HEK293 (cell line): ENCODE data around the gene LRP1B.

Experiments
- CTCF ChIA-PET: fragments of 350-600 bp; formaldehyde crosslinking; extraction: SDS; loops from one replicate; lab custom pipeline; 2021; ENCODE audit warnings: antibody characterized with exemption; lab: Yijun Ruan, JAX
- POLR2A ChIA-PET: fragments of 300-600 bp; formaldehyde crosslinking; extraction: SDS; loops from one replicate; lab custom pipeline; 2020; ENCODE audit warnings: antibody characterized with exemption, inconsistent platforms; lab: Yijun Ruan, JAX
- H3K27ac ChIP-seq: fragments of 200-500 bp; sonication (Bioruptor generic); 2 replicates; pipeline ENCODE4 v1.5.1; 2014; ENCODE audit warnings: low read depth, low read length, control low read depth, inconsistent platforms; ENCODE audit errors: extremely low read depth
- H3K36me3 ChIP-seq, 2 experiments: fragments of 200-500 bp in 1 of 2; sonication (Bioruptor generic) in 1 of 2; 1 replicate in 1 of 2; 2 replicates in 1 of 2; pipeline ENCODE4 v1.5.1; 2014 to 2017; ENCODE audit warnings: inconsistent platforms in 2 of 2, low read length in 2 of 2; ENCODE audit not compliant: control insufficient read depth in 2 of 2, insufficient read depth in 1 of 2
- H3K4me1 ChIP-seq: fragments of 200-500 bp; sonication (Bioruptor generic); 2 replicates; pipeline ENCODE4 v1.5.1; 2014; ENCODE audit warnings: mild to moderate bottlenecking, low read length, inconsistent platforms; ENCODE audit not compliant: control insufficient read depth, insufficient read depth
- H3K4me3 ChIP-seq: 2 replicates; pipeline ENCODE4 v1.5.1; 2011; ENCODE audit warnings: low read depth, mild to moderate bottlenecking, control low read depth, low read length, moderate library complexity
- H3K9me3 ChIP-seq: fragments of 200-500 bp; sonication (Bioruptor generic); 2 replicates; pipeline ENCODE4 v1.5.1; 2014; ENCODE audit warnings: low read depth, low read length, inconsistent platforms; ENCODE audit not compliant: control insufficient read depth, insufficient read depth
- HIC1 ChIP-seq: fragments of 450-650 bp; formaldehyde crosslinking; IDR thresholded peaks from 2 replicates; pipeline ENCODE4 v1.5.1; 2016; ENCODE audit warnings: missing biosample characterization, missing genetic modification characterization
- HOXD13 ChIP-seq: sonication (generic); formaldehyde crosslinking; IDR thresholded peaks from 2 replicates; pipeline ENCODE4 v1.8.0; 2022; ENCODE audit warnings: missing genetic modification reagents, borderline replicate concordance
- IKZF3 ChIP-seq: fragments of 450-650 bp; IDR thresholded peaks from 2 replicates; pipeline ENCODE4 v1.5.0; 2018; ENCODE audit warnings: missing biosample characterization, mild to moderate bottlenecking, missing genetic modification characterization, moderate library complexity
- MEIS1 ChIP-seq: sonication (generic); formaldehyde crosslinking; IDR thresholded peaks from 2 replicates; pipeline ENCODE4 v1.8.1; 2022; ENCODE audit warnings: missing genetic modification reagents, mild to moderate bottlenecking, borderline replicate concordance
- OVOL3 ChIP-seq: fragments of 450-650 bp; formaldehyde crosslinking; IDR thresholded peaks from 2 replicates; pipeline ENCODE4 v1.5.1; 2016; ENCODE audit warnings: missing biosample characterization, missing genetic modification characterization
- SP3 ChIP-seq: fragments of 450-650 bp; formaldehyde crosslinking; IDR thresholded peaks from 2 replicates; pipeline ENCODE4 v1.5.1; 2016; ENCODE audit warnings: missing biosample characterization, missing genetic modification characterization
- ZBTB48 ChIP-seq: fragments of 450-650 bp; formaldehyde crosslinking; IDR thresholded peaks from 2 replicates; pipeline ENCODE4 v1.5.1; 2016; ENCODE audit warnings: missing biosample characterization, missing genetic modification characterization
- ZNF18 ChIP-seq: fragments of 450-650 bp; formaldehyde crosslinking; IDR thresholded peaks from 2 replicates; pipeline ENCODE4 v1.5.1; 2016; ENCODE audit warnings: missing biosample characterization, missing genetic modification characterization
- ZNF2 ChIP-seq: fragments of 450-650 bp; formaldehyde crosslinking; IDR thresholded peaks from 2 replicates; pipeline ENCODE4 v1.5.1; 2016; ENCODE audit warnings: missing biosample characterization, missing genetic modification characterization
- ZNF223 ChIP-seq: fragments of 450-650 bp; formaldehyde crosslinking; IDR thresholded peaks from 2 replicates; pipeline ENCODE4 v1.5.1; 2016; ENCODE audit warnings: missing biosample characterization, missing genetic modification characterization
- ZNF26 ChIP-seq: fragments of 450-650 bp; formaldehyde crosslinking; IDR thresholded peaks from 2 replicates; pipeline ENCODE4 v1.5.1; 2016; ENCODE audit warnings: missing biosample characterization, missing genetic modification characterization
- ZNF350 ChIP-seq: fragments of 450-650 bp; formaldehyde crosslinking; IDR thresholded peaks from 2 replicates; pipeline ENCODE4 v1.5.0; 2017; ENCODE audit warnings: missing biosample characterization, mild to moderate bottlenecking, missing genetic modification characterization
- ZNF416 ChIP-seq: fragments of 450-650 bp; formaldehyde crosslinking; IDR thresholded peaks from 2 replicates; pipeline ENCODE4 v1.5.1; 2016; ENCODE audit warnings: missing biosample characterization, missing genetic modification characterization
- ZNF423 ChIP-seq: fragments of 450-650 bp; formaldehyde crosslinking; IDR thresholded peaks from 2 replicates; pipeline ENCODE4 v1.5.1; 2016; ENCODE audit warnings: missing biosample characterization, missing genetic modification characterization
- ZNF433 ChIP-seq: fragments of 450-650 bp; formaldehyde crosslinking; IDR thresholded peaks from 2 replicates; pipeline ENCODE4 v1.5.1; 2016; ENCODE audit warnings: missing biosample characterization, missing genetic modification characterization, low read depth
- ZNF48 ChIP-seq: fragments of 450-650 bp; formaldehyde crosslinking; IDR thresholded peaks from 2 replicates; pipeline ENCODE4 v1.5.1; 2016; ENCODE audit warnings: missing biosample characterization, missing genetic modification characterization
- ZNF488 ChIP-seq: fragments of 450-650 bp; formaldehyde crosslinking; IDR thresholded peaks from 2 replicates; pipeline ENCODE4 v1.5.1; 2016; ENCODE audit warnings: missing biosample characterization, missing genetic modification characterization
- ZNF518A ChIP-seq: fragments of 450-650 bp; formaldehyde crosslinking; conservative IDR thresholded peaks from 2 replicates; pipeline ENCODE4 v1.5.1; 2016; ENCODE audit warnings: low read depth, missing biosample characterization, missing genetic modification characterization
- ZNF571 ChIP-seq: fragments of 450-650 bp; formaldehyde crosslinking; IDR thresholded peaks from 2 replicates; pipeline ENCODE4 v1.5.0; 2017; ENCODE audit warnings: missing biosample characterization, missing genetic modification characterization
- ZNF600 ChIP-seq: fragments of 450-650 bp; formaldehyde crosslinking; IDR thresholded peaks from 2 replicates; pipeline ENCODE4 v1.5.1; 2016; ENCODE audit warnings: missing biosample characterization, missing genetic modification characterization
- ZNF629 ChIP-seq: fragments of 450-650 bp; formaldehyde crosslinking; IDR thresholded peaks from 2 replicates; pipeline ENCODE4 v1.5.1; 2017; ENCODE audit warnings: missing biosample characterization, missing genetic modification characterization
- ZNF660 ChIP-seq: fragments of 450-650 bp; IDR thresholded peaks from 2 replicates; pipeline ENCODE4 v1.5.1; 2018; ENCODE audit warnings: missing biosample characterization, mild to moderate bottlenecking, missing genetic modification characterization
- ZNF777 ChIP-seq: fragments of 450-650 bp; formaldehyde crosslinking; IDR thresholded peaks from 2 replicates; pipeline ENCODE4 v1.5.1; 2017; ENCODE audit warnings: missing biosample characterization, missing genetic modification characterization, borderline replicate concordance
- ZNF837 ChIP-seq: fragments of 450-650 bp; formaldehyde crosslinking; IDR thresholded peaks from 2 replicates; pipeline ENCODE4 v1.5.1; 2016; ENCODE audit warnings: missing biosample characterization, missing genetic modification characterization

Gene LRP1B

GRCh38 chr2:140814141-140814540 lies 1316.7 kb downstream of the LRP1B start (continued):
- TF ChIP-seq ZNF26 (tag by site-specific recombination) (no peak), ZNF18 (tag by site-specific recombination) (no peak), ZNF571 (tag by site-specific recombination) (no peak), ZNF48 (tag by site-specific recombination) (no peak), ZNF416 (tag by site-specific recombination) (no peak), IKZF3 (tag by site-specific recombination) (no peak), ZNF660 (tag by site-specific recombination) (no peak), ZNF518A (no peak), MEIS1 (CRISPR knock-in tag) (no peak), ZNF2 (no peak), ZNF350 (tag by site-specific recombination) (no peak), ZNF629 (tag by site-specific recombination) (no peak), ZNF777 (tag by site-specific recombination) (no peak), HIC1 (tag by site-specific recombination) (no peak), ZNF223 (tag by site-specific recombination) (no peak), ZNF423 (tag by site-specific recombination) (no peak)

- peaks cover 3% of the 10 kb centered on the region; the same call in 1 of the 2 replicates for H3K4me1 ChIP-seq
- H3K27ac ChIP-seq: no peak overlapping the region
- H3K36me3 ChIP-seq: no peaks in the 10 kb centered on the region
- H3K9me3 ChIP-seq: no peaks in the 10 kb centered on the region
- ChIA-PET POLR2A (no interaction called here), CTCF (interaction anchor here (0.6 to 1.5 kb wide), 7 partner anchors 9 to 1372 kb away, joined by 3 to 4 read pairs (median 3); no protein-coding TSS in a partner anchor)
- no peak overlapping the region for H3K4me3 ChIP-seq
- TF ChIP-seq ZNF26 (tag by site-specific recombination) (no peak), ZNF423 (tag by site-specific recombination) (no peak), ZNF488 (no peak), HOXD13 (CRISPR knock-in tag) (no peak), ZNF600 (tag by site-specific recombination) (no peak), ZNF433 (tag by site-specific recombination) (no peak), ZNF837 (tag by site-specific recombination) (no peak), ZBTB48 (tag by site-specific recombination) (no peak), OVOL3 (tag by site-specific recombination) (no peak), SP3 (tag by site-specific recombination) (no peak)
These were observed 1322.0 kb downstream of the LRP1B start for GRCh38 chr2:140808820-140809219.
